Urinary bladder (tissue), 4 donors: ENCODE results near the gene MYCBPAP. TPM values are rescaled to one million over a fixed set of nuclear protein-coding genes. Genes with fewer than 3 reads are reported as not detected.

Experiments used
- DNase-seq: peaks from one replicate; pipeline ENCODE4 v3.0.0-alpha.2; 2015; ENCODE audit errors: extremely low spot score
- H3K27ac ChIP-seq: one replicate; pipeline ENCODE4 v1.5.1; 2013; ENCODE audit warnings: low read depth, mild to moderate bottlenecking, moderate library complexity
- H3K36me3 ChIP-seq: one replicate; pipeline ENCODE4 v1.6.1; 2013; ENCODE audit warnings: mild to moderate bottlenecking, moderate library complexity; ENCODE audit not compliant: insufficient read depth
- H3K4me1 ChIP-seq: one replicate; pipeline ENCODE4 v1.6.1; 2013; ENCODE audit warnings: mild to moderate bottlenecking, moderate library complexity; ENCODE audit not compliant: insufficient read depth
- H3K4me3 ChIP-seq: one replicate; pipeline ENCODE4 v1.5.1; 2013; ENCODE audit warnings: low read depth, low read length
- WGBS: extraction: QIAGEN DNeasy Blood & Tissue Kit; methylation state at CpG from one replicate; pipeline ENCODE4 v1.1.7; 2013; 5-methylcytosine and 5-hydroxymethylcytosine counted together
- polyA plus RNA-seq: library from polyadenylated mRNA; stranded (reverse); fragments of 200-250 nt; gene quantifications from one replicate; pipeline ENCODE4 v1.2.3, GENCODE V29; 2013
- total RNA-seq: library from RNA; depleted of rRNA; stranded (reverse); fragments of >200 nt; gene quantifications from one replicate; pipeline ENCODE4 v1.2.3, GENCODE V29; 2014
- donor health status: healthy with polysubstance abuse.
- donor health status: healthy.

MYCBPAP gene
- total and polyA plus RNA-seq, 2 donors = 0.23 to 1.3 TPM

DNA sequence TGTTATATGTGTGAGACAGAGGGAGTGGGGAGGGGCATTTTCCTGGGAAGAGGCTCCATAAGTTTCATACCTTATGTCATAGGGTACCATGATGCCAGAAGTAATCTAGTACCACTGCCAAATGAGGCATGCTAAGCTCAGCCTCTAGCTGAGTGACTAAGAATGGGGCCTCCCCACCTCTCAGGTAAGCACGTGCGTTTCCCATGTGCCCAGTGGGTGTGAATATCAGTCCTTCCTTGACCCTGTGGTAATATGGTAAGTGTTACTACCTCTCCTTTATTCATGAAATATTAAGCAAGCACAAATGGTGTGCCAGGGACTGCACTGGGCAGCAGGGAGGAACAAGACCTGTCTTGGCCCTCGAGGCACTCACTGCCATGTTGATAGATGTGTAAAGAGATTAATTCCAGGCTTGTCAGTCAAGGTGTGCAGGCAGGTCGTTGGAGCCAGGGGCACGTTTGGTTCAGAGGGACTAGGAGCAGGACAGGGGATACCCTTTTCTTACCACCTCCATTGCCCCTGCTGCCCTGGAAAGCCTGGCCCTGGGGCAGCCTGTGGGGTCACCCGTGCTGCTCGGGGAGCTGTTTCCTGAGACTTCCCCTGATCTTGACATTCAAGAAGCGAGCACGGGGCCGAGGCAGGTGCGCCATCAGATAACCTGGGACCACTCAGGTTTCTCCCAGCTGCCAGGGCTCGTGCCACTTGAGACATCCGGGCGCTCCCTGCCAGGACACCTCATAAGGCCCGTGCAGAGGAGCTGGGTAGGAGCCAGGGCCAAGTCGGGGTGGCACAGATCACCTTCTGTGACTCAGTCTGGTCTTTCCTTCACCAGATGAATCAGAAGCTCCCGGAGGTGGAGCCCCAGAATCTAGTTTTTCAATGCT, 20.8 kb upstream of the MYCBPAP start:
- H3K36me3 ChIP-seq = peaks cover 5% of the 10 kb centered on the region
- no peak overlapping the region for H3K27ac ChIP-seq
- H3K4me3 ChIP-seq = no peak overlapping the region
- no peak for DNase-seq
- H3K4me1 ChIP-seq = no peaks in the 10 kb centered on the region
- WGBS = 81% methylated on average over 17 of the region's 17 CpGs

DNA sequence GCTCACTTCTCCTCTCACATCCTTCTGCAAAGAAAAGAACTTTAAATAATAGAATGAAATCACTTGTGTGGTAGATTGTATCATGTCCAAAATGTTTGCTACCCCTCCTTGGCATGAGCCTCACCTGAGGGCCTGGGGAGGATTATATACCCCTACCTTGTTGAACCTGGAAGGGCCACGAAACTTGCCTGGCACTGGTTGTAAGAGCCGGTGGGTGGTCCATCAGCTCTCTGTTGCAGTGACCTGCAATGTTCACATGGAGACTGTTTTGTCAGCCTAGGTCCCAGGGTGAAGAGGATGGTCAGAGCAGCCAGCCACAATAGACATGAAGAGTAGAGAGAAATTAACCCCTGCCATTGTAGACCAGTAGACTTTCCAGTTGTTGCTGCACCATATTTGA, 19.4 kb upstream of the MYCBPAP start:
- no peak overlapping the region for H3K27ac ChIP-seq
- peaks cover 5% of the 10 kb centered on the region for H3K36me3 ChIP-seq
- H3K4me3 ChIP-seq = no peak overlapping the region
- H3K4me1 ChIP-seq = no peaks in the 10 kb centered on the region
- 94% methylated on average over 2 of the region's 2 CpGs for WGBS
- no peak for DNase-seq

DNA sequence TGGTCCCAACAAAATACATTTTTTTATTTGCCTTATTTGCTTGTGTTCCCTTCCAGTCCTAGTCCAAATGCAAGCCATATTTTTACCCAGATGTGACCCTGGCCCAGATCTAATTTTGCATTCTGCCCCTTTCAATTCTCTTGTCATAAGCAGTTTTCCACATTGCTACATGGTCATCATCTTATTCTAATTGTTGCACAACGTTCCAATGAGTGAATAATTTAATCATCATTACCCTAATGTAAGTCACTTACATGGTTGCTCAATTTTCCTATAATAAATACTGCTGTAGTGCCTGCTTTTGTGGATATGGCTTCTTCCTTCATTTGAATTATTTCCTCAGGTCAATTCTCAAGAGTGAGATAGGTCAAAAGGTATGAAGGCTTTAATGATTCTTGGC, 16.7 kb upstream of the MYCBPAP start:
- no peaks in the 10 kb centered on the region for H3K4me1 ChIP-seq
- H3K36me3 ChIP-seq = no peaks in the 10 kb centered on the region
- H3K27ac ChIP-seq = no peak overlapping the region
- WGBS = 72% methylated on average over 1 of the region's 1 CpG
- DNase-seq = no peak
- H3K4me3 ChIP-seq = no peak overlapping the region

DNA sequence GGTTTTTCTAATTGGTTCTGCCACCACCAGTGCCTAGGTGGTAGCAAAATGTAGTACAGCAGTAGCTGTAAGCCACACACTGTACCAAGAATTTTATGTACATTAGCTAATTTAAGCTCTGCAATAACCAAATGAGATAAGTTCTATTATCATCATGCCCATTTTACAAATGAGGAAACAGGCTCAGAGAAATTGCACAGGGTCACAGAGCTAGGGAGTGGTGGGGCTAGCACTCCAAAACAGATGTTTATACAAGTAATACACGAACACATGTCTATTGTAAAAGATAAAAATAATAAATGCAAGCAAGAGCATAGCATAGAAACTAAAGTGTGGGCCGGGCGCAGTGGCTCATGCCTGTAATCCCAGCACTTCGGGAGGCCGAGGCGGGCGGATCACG, 16.0 kb upstream of the MYCBPAP start:
- Histone ChIP-seq H3K4me3 (no peak overlapping the region), H3K4me1 (no peaks in the 10 kb centered on the region), H3K27ac (no peak overlapping the region), H3K36me3 (no peaks in the 10 kb centered on the region)
- no peak for DNase-seq
- 78% methylated on average over 6 of the region's 8 CpGs for WGBS

DNA sequence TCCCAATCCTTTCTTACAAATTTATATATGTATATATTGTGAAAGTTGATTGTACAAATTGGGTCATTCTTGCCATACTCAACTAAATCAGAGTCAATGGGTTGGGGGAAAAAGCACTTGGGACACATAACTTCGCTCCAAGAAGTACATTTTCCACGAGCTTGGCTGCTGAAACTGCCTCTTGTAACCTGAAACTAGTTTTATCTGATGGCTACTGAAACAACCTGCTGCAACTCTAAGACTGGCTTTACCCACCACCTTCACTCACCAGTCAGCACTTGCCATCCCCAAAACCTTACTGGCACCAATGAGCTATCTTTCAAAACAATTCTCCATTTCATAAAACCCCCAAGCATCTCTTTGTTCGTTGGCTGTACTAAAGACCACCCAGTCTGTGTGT, 14.5 kb upstream of the MYCBPAP start:
- WGBS = 35% methylated on average over 3 of the region's 3 CpGs
- H3K4me1 ChIP-seq = no peaks in the 10 kb centered on the region
- no peak overlapping the region for H3K4me3 ChIP-seq
- H3K36me3 ChIP-seq = no peaks in the 10 kb centered on the region
- no peak overlapping the region for H3K27ac ChIP-seq
- no peak for DNase-seq

DNA sequence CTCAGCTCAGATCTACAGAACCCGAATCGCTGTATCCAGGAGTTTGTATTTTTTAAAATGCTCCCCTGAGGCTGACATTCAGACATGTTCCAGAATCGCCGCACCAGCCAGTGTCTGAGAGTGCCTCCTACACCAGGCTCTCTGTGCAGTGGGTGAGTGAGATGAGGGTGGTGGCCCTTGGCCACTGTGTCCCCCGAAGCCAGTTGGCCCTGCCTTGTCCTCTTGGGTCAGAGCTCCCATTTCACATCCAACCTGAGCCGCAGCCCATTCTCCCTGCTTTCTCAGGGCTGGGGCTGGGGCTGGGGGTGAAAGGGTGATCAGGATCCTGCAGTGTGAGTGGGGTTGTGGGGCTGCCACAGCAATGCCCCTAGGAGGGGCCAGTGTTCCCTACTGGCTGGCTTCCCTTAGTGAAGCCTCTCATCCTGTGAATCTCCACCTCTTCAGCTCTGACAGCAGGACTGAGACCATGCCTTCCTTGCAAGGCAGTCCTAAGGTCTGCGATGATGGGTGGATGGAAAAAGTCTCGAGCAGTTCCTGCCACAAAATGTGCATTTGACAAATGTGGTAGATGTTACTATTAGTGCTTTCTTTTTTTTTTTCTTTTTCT, 12.9 kb upstream of the MYCBPAP start:
- Histone ChIP-seq H3K4me3 (no peak overlapping the region), H3K4me1 (no peaks in the 10 kb centered on the region), H3K27ac (no peak overlapping the region), H3K36me3 (no peaks in the 10 kb centered on the region)
- WGBS = 89% methylated on average over 8 of the region's 8 CpGs
- no peak for DNase-seq

DNA sequence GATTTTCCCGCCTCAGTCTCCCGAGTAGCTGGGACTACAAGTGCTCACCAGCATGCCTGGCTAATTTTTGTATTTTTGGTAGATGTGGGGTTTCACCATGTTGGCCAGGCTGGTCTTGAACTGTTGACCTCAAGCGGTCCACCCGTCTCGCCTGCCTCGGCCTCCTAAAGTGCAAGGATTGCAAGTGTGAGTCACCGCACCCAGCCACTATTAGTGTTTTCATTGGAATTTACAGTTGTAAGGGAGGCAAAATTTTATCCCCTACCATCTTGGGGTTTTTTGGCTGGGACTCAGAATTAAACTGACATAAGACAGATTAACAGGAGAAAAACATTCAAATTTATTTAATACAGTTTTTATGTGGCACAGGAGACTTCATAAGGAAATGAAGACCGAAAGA, 12.3 kb upstream of the MYCBPAP start:
- no peak for DNase-seq
- 92% methylated on average over 8 of the region's 8 CpGs for WGBS
- Histone ChIP-seq H3K4me1 (no peaks in the 10 kb centered on the region), H3K4me3 (no peak overlapping the region), H3K27ac (no peak overlapping the region), H3K36me3 (no peaks in the 10 kb centered on the region)

DNA sequence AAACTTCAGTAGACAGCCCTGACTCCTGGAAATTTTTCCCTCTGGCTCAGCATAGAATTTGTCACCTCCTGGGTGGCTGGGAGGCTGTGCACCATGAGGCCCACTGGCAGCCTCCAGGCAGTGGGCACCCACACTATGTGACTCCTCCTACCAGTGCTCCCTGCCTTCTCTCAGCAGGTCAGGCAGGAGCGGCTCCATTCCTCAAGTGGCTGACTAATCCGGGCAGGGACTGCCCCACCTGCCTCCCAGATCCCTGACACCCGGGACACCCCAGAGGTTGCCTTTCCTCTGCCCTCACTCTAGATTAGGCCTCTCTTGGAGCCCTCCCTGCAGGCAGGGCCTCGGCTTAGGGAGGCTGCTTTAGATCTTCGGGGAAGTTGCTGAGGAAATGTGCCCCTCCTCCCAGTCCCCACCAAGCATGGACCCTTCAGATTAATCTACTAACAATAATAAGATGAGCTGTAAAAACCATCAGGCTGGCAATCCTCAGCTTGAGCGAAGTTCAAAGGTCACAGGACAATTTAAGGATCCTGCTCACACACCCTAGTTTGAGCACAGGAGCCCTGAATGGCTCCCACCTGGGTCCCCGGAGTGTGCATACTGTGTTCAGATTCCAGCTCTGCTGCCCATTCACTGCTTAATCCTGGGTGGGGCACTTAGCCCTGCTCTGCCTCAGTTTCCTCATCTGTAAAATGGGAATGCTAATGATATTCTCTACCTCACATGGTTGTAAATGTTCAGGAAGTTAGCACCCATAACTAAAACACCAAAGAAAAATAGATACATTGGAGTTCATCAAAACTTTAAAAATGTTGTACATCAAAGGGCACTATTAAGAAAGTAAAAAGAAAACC, 10.0 kb upstream of the MYCBPAP start:
- Histone ChIP-seq H3K36me3 (no peaks in the 10 kb centered on the region), H3K4me1 (no peaks in the 10 kb centered on the region), H3K4me3 (no peak overlapping the region), H3K27ac (no peak overlapping the region)
- 78% methylated on average over 7 of the region's 7 CpGs for WGBS
- no peak for DNase-seq

DNA sequence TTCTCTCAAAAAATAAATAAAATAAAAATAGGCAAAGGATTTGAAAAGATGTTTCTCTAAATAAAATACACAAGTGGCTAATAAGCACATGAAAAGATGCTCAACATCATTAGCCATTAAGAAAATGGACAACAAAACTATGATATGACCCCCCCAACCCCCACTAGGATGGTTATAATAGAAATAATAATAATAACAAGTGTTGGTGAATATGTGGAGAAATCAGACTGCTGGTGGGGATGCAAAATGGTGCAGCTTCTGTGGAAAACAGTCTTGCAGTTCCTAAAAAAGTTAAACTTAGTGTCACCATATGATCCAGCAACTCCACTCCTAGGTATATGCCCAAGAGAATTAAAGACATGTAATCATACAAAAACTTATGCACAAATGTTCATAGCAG, 9.0 kb upstream of the MYCBPAP start:
- no peaks in the 10 kb centered on the region for H3K36me3 ChIP-seq
- no peak overlapping the region for H3K4me3 ChIP-seq
- no peaks in the 10 kb centered on the region for H3K4me1 ChIP-seq
- no peak for DNase-seq
- no peak overlapping the region for H3K27ac ChIP-seq

DNA sequence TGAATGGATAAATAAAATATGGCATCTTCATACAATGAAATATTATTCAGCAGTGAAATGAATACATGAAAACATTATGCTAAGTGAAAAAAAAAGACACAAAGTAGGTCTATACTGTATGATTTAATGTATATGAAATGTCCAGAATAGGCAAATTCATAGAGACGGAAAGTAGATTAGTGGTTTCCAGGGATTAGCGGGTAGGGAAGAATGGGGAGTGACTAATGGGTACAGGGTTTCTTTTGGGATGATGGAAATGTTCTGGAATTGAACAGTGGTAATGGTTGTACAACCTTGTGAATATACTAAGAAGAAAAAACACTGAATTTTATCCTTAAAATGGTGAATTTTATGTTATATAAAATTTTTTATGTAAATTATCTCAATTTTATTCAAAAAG, 8.5 kb upstream of the MYCBPAP start:
- no peaks in the 10 kb centered on the region for H3K36me3 ChIP-seq
- WGBS = 98% methylated on average over 2 of the region's 2 CpGs
- H3K4me1 ChIP-seq = no peaks in the 10 kb centered on the region
- DNase-seq = no peak
- H3K27ac ChIP-seq = no peak overlapping the region
- H3K4me3 ChIP-seq = no peak overlapping the region

DNA sequence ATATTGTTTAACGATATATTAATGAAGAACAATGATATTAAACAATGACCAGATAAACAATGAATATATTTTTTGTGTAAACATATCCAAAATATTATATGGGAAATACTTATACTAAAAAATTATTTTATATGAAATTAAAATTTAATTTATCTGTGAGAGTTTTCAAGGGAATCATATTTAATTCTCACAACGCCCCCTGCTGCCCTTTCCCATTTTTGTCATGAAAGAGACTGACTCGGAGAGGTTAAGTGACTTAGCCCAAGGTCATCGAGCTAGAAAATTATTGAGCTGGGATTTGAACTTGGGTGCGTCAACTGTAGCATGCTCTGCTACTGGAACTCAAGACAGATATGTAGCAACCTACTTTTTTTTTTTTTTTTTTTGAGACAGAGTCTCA, 7.2 kb upstream of the MYCBPAP start:
- DNase-seq = no peak
- H3K27ac ChIP-seq = no peak overlapping the region
- H3K4me1 ChIP-seq = no peaks in the 10 kb centered on the region
- no peak overlapping the region for H3K4me3 ChIP-seq
- no peaks in the 10 kb centered on the region for H3K36me3 ChIP-seq
- 41% methylated on average over 5 of the region's 5 CpGs for WGBS

DNA sequence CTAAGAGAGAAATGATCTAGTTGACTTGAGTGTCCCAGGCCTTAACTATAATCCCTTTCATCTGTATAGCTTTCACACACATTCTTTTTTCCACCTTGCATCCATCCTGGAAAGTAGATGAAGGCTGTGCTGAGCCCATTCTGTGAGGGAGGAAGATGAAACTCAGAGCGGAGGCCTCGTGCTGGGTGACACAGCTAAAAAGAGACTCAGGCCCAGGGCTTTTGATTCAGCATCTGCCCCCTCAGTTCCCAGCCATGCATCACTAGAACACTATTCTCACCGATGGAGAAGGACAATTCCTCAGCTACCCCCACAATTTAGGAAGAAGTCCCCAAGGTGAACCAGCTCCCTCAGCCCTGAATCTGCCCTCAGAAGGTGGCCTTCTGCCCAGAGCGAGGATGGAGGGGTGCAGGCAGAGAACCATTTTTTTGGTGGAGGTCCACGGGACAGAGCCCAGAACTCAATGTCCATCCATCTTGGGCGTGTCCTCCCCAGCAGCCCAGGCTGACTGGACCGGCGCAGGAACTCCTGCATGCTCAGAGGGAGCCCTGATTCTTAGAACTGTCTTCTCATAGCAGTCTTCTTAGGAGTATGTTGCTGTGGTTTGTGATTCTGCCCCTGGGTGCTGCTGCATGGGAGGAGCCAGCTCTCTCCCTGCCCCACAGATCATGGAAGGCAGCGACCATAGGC, 5.8 kb upstream of the MYCBPAP start:
- no peak overlapping the region for H3K27ac ChIP-seq
- DNase-seq = no peak
- H3K36me3 ChIP-seq = no peaks in the 10 kb centered on the region
- 90% methylated on average over 9 of the region's 9 CpGs for WGBS
- H3K4me1 ChIP-seq = no peaks in the 10 kb centered on the region
- H3K4me3 ChIP-seq = no peak overlapping the region

DNA sequence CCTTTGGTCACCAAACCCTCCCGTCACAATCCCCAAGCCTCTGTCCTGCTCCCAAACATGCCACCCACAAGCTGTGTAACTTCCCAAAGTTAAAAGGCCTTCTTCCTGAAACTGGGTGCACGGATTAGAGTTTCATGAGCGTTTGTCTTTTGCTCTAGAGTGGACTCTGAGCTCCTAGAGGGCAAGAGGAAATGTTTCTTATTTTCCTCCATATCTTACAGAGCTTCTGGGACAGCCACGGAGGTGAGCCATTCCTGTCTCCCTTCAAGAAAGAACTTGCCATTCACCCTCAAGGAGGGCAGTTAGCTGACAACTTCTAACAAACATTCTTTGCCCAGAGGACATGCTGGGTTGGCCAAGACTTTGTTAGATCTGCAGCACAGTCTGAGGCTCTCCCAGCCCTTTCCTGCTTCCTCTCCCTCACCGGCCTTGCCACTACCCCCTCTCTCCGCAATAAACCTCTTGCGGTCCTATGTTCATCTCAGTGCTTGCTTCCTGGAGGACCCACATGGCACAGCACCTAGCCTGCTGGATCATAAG, 2.6 kb upstream of the MYCBPAP start:
- H3K27ac ChIP-seq = no peak overlapping the region
- H3K4me3 ChIP-seq = no peak overlapping the region
- no peaks in the 10 kb centered on the region for H3K4me1 ChIP-seq
- H3K36me3 ChIP-seq = no peaks in the 10 kb centered on the region
- WGBS = 64% methylated on average over 7 of the region's 7 CpGs
- no peak for DNase-seq
